Caco-2 (cell line): ENCODE measurements around the gene DMWD. TPM values are rescaled to one million over a fixed set of nuclear protein-coding genes. Genes with fewer than 3 reads are reported as not detected.

ENCODE experiments used
- BruUV-seq: library from RNA; stranded (reverse); fragments of 400-500 nt; replicated peaks from 2 replicates; lab custom pipeline; 2021; lab: Mats Ljungman, UMichigan
- CTCF ChIA-PET: fragments of 300-600 bp; sonication (Branson Sonifier 250); formaldehyde crosslinking; loops from one replicate; lab custom pipeline; 2022; ENCODE audit warnings: antibody characterized with exemption; lab: Charles Lee
- POLR2A ChIA-PET: fragments of 300-600 bp; sonication (Branson Sonifier 250); formaldehyde crosslinking; loops from one replicate; lab custom pipeline; 2022; ENCODE audit warnings: antibody characterized with exemption; lab: Charles Lee
- DNase-seq, 2 experiments: peaks; one replicate each; pipeline versions ENCODE4 v3.0.0 to v3.0.0-alpha.2; 2020 to 2022
- H3K27me3 ChIP-seq: replicated peaks from 2 replicates; pipeline ENCODE4 v1.6.0; 2011; ENCODE audit warnings: low read length; ENCODE audit not compliant: control insufficient read depth, insufficient read depth
- H3K36me3 ChIP-seq: 2 replicates; pipeline ENCODE4 v1.5.1; 2011; ENCODE audit warnings: low read length; ENCODE audit not compliant: control insufficient read depth, insufficient read depth
- H3K4me1 ChIP-seq: fragments of 250-450 bp; sonication (Bioruptor Pico); 2 replicates; pipeline ENCODE4 v1.5.1; 2020; ENCODE audit warnings: mild to moderate bottlenecking
- H3K4me3 ChIP-seq: 2 replicates; pipeline ENCODE4 v1.5.1; 2011; ENCODE audit warnings: low read depth, mild to moderate bottlenecking, control low read depth, low read length
- H3K9me3 ChIP-seq: fragments of 250-450 bp; sonication (Bioruptor Pico); 2 replicates; pipeline ENCODE4 v1.5.1; 2020; ENCODE audit warnings: mild to moderate bottlenecking, moderate library complexity
- H3K27ac Mint-ChIP-seq: one replicate; pipeline ENCODE4 v1.8.0; 2022; ENCODE audit warnings: mixed read lengths; ENCODE audit not compliant: unreplicated experiment
- H3K27me3 Mint-ChIP-seq: one replicate; pipeline ENCODE4 v1.8.0; 2022; ENCODE audit warnings: mixed read lengths; ENCODE audit not compliant: insufficient read depth, unreplicated experiment
- H3K36me3 Mint-ChIP-seq: one replicate; pipeline ENCODE4 v1.8.0; 2022; ENCODE audit warnings: mild to moderate bottlenecking, mixed read lengths; ENCODE audit not compliant: insufficient read depth, unreplicated experiment
- H3K4me1 Mint-ChIP-seq: one replicate; pipeline ENCODE4 v1.8.0; 2022; ENCODE audit warnings: low read depth, mixed read lengths; ENCODE audit not compliant: unreplicated experiment
- H3K4me3 Mint-ChIP-seq: one replicate; pipeline ENCODE4 v1.8.0; 2022; ENCODE audit warnings: mild to moderate bottlenecking, moderate library complexity, mixed read lengths; ENCODE audit not compliant: unreplicated experiment
- H3K9me3 Mint-ChIP-seq: one replicate; pipeline ENCODE4 v1.8.0; 2022; ENCODE audit warnings: mixed read lengths; ENCODE audit not compliant: unreplicated experiment
- CTCF ChIP-seq, 2 experiments: fragments of 200-600 bp in 1 of 2; IDR thresholded peaks; 1 replicate in 1 of 2; 2 replicates in 1 of 2; pipeline versions ENCODE4 v1.5.1 to v1.8.0; 2011 to 2022; ENCODE audit warnings: antibody characterized with exemption in 1 of 2, control low read depth in 1 of 2, inconsistent platforms in 1 of 2, low read depth in 1 of 2, low read length in 1 of 2, mild to moderate bottlenecking in 1 of 2, moderate library complexity in 1 of 2; ENCODE audit not compliant: insufficient read depth in 1 of 2, severe bottlenecking in 1 of 2, unreplicated experiment in 1 of 2
- intact Hi-C: fragments of 100-400 bp; cut with micrococcal nuclease; formaldehyde crosslinking; loops from one replicate; pipeline ENCODE4 v1.10.0; 2022; ENCODE audit not compliant: unreplicated experiment
- total RNA-seq: library from RNA; stranded (reverse); gene quantifications from 2 replicates; pipeline ENCODE4 v1.2.3, GENCODE V29; 2022

DMWD gene
- total RNA-seq, 1 experiment from 2014 or later = 76.3 TPM

- intact Hi-C loops = loop anchor here (5.0 kb wide), 1 partner anchor 108 kb away; no protein-coding TSS in a partner anchor
- H3K27me3 Mint-ChIP-seq = no peaks in the 10 kb centered on the region
- Histone ChIP-seq H3K27me3 (no peaks in the 10 kb centered on the region), H3K4me1 (peaks cover 1% of the 10 kb centered on the region), H3K36me3 (no peaks in the 10 kb centered on the region), H3K9me3 (no peaks in the 10 kb centered on the region), H3K4me3 (no peak overlapping the region)
- peak overlapping the region; percentile 36 for H3K4me3 Mint-ChIP-seq
- ChIA-PET POLR2A (interaction anchor here (0.6 to 1.3 kb wide), 4 partner anchors 8 to 78 kb away, joined by 3 to 6 read pairs (median 4); partner anchors contain the start of genes DMPK, DMWD and FBXO46), CTCF (interaction anchor here (0.5 to 1.7 kb wide), 15 partner anchors 8 to 128 kb away, joined by 3 to 14 read pairs (median 7); partner anchors contain the start of genes DMPK, DMWD, FBXO46 and QPCTL)
- TF ChIP-seq CTCF (IDR thresholded peaks at IDR 0.05; ENCODE audit: insufficient read depth in 1 of 2, low read depth in 1 of 2, low read length in 1 of 2, severe bottlenecking in 1 of 2, unreplicated experiment in 1 of 2) = peak; percentile 68 to 93
- H3K4me1 Mint-ChIP-seq = peaks cover 18% of the 10 kb centered on the region
- no TSS peak for BruUV-seq
- H3K36me3 Mint-ChIP-seq = peaks cover 74% of the 10 kb centered on the region
- peak; percentile 92 to 93 for DNase-seq
- H3K9me3 Mint-ChIP-seq = no peaks in the 10 kb centered on the region
- peak overlapping the region; percentile 36 for H3K27ac Mint-ChIP-seq
These were observed 17.9 kb downstream of the DMWD start for GRCh38 chr19:45774765-45775164.

- Histone ChIP-seq H3K27me3 (no peaks in the 10 kb centered on the region), H3K36me3 (no peaks in the 10 kb centered on the region), H3K9me3 (no peaks in the 10 kb centered on the region), H3K4me3 (no peak overlapping the region), H3K4me1 (no peaks in the 10 kb centered on the region)
- Mint-ChIP-seq H3K27ac (no peak overlapping the region), H3K27me3 (no peaks in the 10 kb centered on the region), H3K9me3 (no peaks in the 10 kb centered on the region), H3K4me3 (no peak overlapping the region), H3K36me3 (peaks cover 73% of the 10 kb centered on the region), H3K4me1 (peaks cover 7% of the 10 kb centered on the region)
- no TSS peak for BruUV-seq
- CTCF ChIA-PET = interaction anchor here (0.5 to 0.7 kb wide), 2 partner anchors 51 to 693 kb away, joined by 3 to 4 read pairs; no protein-coding TSS in a partner anchor
- TF ChIP-seq CTCF (IDR thresholded peaks at IDR 0.05; ENCODE audit: insufficient read depth in 1 of 2, low read depth in 1 of 2, low read length in 1 of 2, severe bottlenecking in 1 of 2, unreplicated experiment in 1 of 2) = no peak
- DNase-seq = no peak
- intact Hi-C loops = loop anchor here (5.0 kb wide), 1 partner anchor 109 kb away; no protein-coding TSS in a partner anchor
- POLR2A ChIA-PET = no interaction called here
These were observed 19.3 kb downstream of the DMWD start for GRCh38 chr19:45773384-45773783.

GRCh38 chr19:45772912-45773311 lies 19.7 kb downstream of the DMWD start:
- H3K4me1 ChIP-seq = no peaks in the 10 kb centered on the region

More at GRCh38 chr19:45772912-45773311, 19.7 kb downstream of the DMWD start:
- no TSS peak for BruUV-seq
- H3K36me3 Mint-ChIP-seq = peaks cover 68% of the 10 kb centered on the region
- no peaks in the 10 kb centered on the region for H3K9me3 Mint-ChIP-seq
- Histone ChIP-seq H3K9me3 (no peaks in the 10 kb centered on the region), H3K36me3 (no peaks in the 10 kb centered on the region), H3K27me3 (no peaks in the 10 kb centered on the region), H3K4me3 (no peak overlapping the region)
- H3K27me3 Mint-ChIP-seq = no peaks in the 10 kb centered on the region
- TF ChIP-seq CTCF (IDR thresholded peaks at IDR 0.05; ENCODE audit: insufficient read depth in 1 of 2, low read depth in 1 of 2, low read length in 1 of 2, severe bottlenecking in 1 of 2, unreplicated experiment in 1 of 2) = no peak
- intact Hi-C loops = loop anchor here (5.0 kb wide), 1 partner anchor 109 kb away; no protein-coding TSS in a partner anchor
- ChIA-PET POLR2A (no interaction called here), CTCF (interaction anchor here (0.5 kb wide), 1 partner anchor 693 kb away, joined by 3 read pairs; no protein-coding TSS in a partner anchor)
- no peak overlapping the region for H3K27ac Mint-ChIP-seq
- DNase-seq = no peak
- H3K4me3 Mint-ChIP-seq = no peak overlapping the region
- H3K4me1 Mint-ChIP-seq = peaks cover 7% of the 10 kb centered on the region
